H4 (cell line): ENCODE results near the gene ELF5. TPM values are rescaled to one million over a fixed set of nuclear protein-coding genes. Genes with fewer than 3 reads are reported as not detected.

Source experiments
- total RNA-seq: library from RNA; depleted of rRNA; stranded (reverse); fragments of >200 nt; shearing (Covaris generic); gene quantifications from 2 replicates; pipeline ENCODE4 v1.2.3, GENCODE V29; 2014; rRNA removed

ELF5 gene
- total RNA-seq, 1 experiment from 2014 or later, result not detected

Other genes starting within 250 kb of the ELF5 start
- 1.2 and 3.2 TPM in 2 replicates for gene ABTB2, start 155.8 kb downstream of the ELF5 start, total RNA-seq
- gene CAT, start 74.9 kb downstream of the ELF5 start, total RNA-seq, result 121 and 134 TPM in 2 replicates
- not detected in 2 replicates for gene EHF, start 107.3 kb upstream of the ELF5 start, total RNA-seq